Fibroblast of peridontal ligament (primary cell): Measurements from ENCODE around the gene ARHGAP45.
A peak's percentile ranks its signal among the peaks of the same experiment; 100 is the strongest.

ENCODE experiments used
- DNase-seq: peaks from one replicate; pipeline ENCODE4 v3.0.0-alpha.2; 2010; ENCODE audit errors: extremely low read depth

The ARHGAP45 gene

GRCh38 chr19:1039646-1040475 lies 27.1 kb upstream of the ARHGAP45 start, which contains the start of gene ABCA7:
ABCA7 (plus strand) TSS chr19:1040107; CDS start chr19:1041362, 1,255 bp downstream.
- DNase-seq, result peak; percentile 94

- peak; percentile 91 for DNase-seq
Measured at GRCh38 chr19:1040476-1041271, 26.3 kb upstream of the ARHGAP45 start.

- DNase-seq, result no peak
Measured at GRCh38 chr19:1041272-1041834, 25.6 kb upstream of the ARHGAP45 start.

GRCh38 chr19:1041835-1042685 lies 24.9 kb upstream of the ARHGAP45 start:
- peak; percentile 18 for DNase-seq

- no peak for DNase-seq
Measured at GRCh38 chr19:1042689-1043511, 24.1 kb upstream of the ARHGAP45 start.

- no peak for DNase-seq
Measured at GRCh38 chr19:1045247-1045603, 21.7 kb upstream of the ARHGAP45 start.

GRCh38 chr19:1046117-1046626 lies 20.8 kb upstream of the ARHGAP45 start:
- DNase-seq, result no peak

GRCh38 chr19:1046836-1047695 lies 19.9 kb upstream of the ARHGAP45 start:
- DNase-seq, result no peak

GRCh38 chr19:1047696-1048147 lies 19.2 kb upstream of the ARHGAP45 start:
- no peak for DNase-seq

- no peak for DNase-seq
Measured at GRCh38 chr19:1049106-1049505, 17.9 kb upstream of the ARHGAP45 start.

GRCh38 chr19:1049800-1050199 lies 17.2 kb upstream of the ARHGAP45 start:
- DNase-seq, result no peak

- no peak for DNase-seq
Measured at GRCh38 chr19:1050989-1051788, 15.8 kb upstream of the ARHGAP45 start.

- DNase-seq, result no peak
Measured at GRCh38 chr19:1051791-1052190, 15.2 kb upstream of the ARHGAP45 start.

GRCh38 chr19:1052349-1052975 lies 14.5 kb upstream of the ARHGAP45 start:
- DNase-seq, result no peak

- no peak for DNase-seq
Measured at GRCh38 chr19:1053176-1054101, 13.5 kb upstream of the ARHGAP45 start.

GRCh38 chr19:1054102-1055027 lies 12.6 kb upstream of the ARHGAP45 start:
- DNase-seq, result no peak
